Left lung (tissue), 10 donors: ENCODE data around the gene MED16. TPM values are rescaled to one million over a fixed set of nuclear protein-coding genes. Genes with fewer than 3 reads are reported as not detected.
"Not testable (repeated sequence)": the region's sequence is repeated elsewhere in the genome, so short reads cannot be mapped to it uniquely, and the experiment has no call there.

Source experiments
- ATAC-seq: fragments of 200-7000 bp; cut with Tn5 transposase; one replicate; pipeline ENCODE4 v1.9.1; 2020; ENCODE audit warnings: moderate library complexity
- DNase-seq, 4 donors: peaks; one replicate each; pipeline ENCODE4 v3.0.0-alpha.2; 2013 to 2020
- H3K27ac ChIP-seq, 2 donors: fragments of 200-600 bp; sonication (generic) in 1 of 2; one replicate each; pipeline versions ENCODE4 v1.5.0 to v1.8.0; 2020 to 2021
- H3K27me3 ChIP-seq, 2 donors: fragments of 200-600 bp; sonication (generic) in 1 of 2; one replicate each; pipeline versions ENCODE4 v1.5.0 to v1.8.0; 2020 to 2021
- H3K36me3 ChIP-seq, 2 donors: fragments of 200-600 bp; sonication (generic) in 1 of 2; one replicate each; pipeline versions ENCODE4 v1.5.0 to v1.8.0; 2020 to 2021
- H3K4me1 ChIP-seq, 2 donors: fragments of 200-600 bp; one replicate each; pipeline ENCODE4 v1.8.0; 2021
- H3K4me3 ChIP-seq, 2 donors: fragments of 200-600 bp; sonication (generic) in 1 of 2; one replicate each; pipeline versions ENCODE4 v1.5.0 to v1.8.0; 2020 to 2021; ENCODE audit warnings: mild to moderate bottlenecking in 1 of 2
- H3K9me3 ChIP-seq, 2 donors: fragments of 200-600 bp; sonication (generic) in 1 of 2; one replicate each; pipeline versions ENCODE4 v1.5.0 to v1.8.0; 2020 to 2021
- intact Hi-C, 2 donors: fragments of 100-400 bp; cut with DNase I; formaldehyde crosslinking; loops; one replicate each; pipeline versions ENCODE4 v1.11.2 to v1.14.2; 2022
- polyA plus RNA-seq, 6 donors: library from polyadenylated mRNA; unstranded; fragments of 120-200 nt; gene quantifications; one replicate each; pipeline ENCODE4 v1.2.1, GENCODE V29; 2013; ENCODE audit not compliant: insufficient read length in 6 of 6
- total RNA-seq, 2 donors: library from RNA; stranded (reverse); fragmentation: NEBNext Ultra II Directional; extraction: Animal tissue kit (Norgen Biotek cat#: 25700); gene quantifications; one replicate each; pipeline ENCODE4 v1.2.1, GENCODE V29; 2021
- TF ChIP-seq, protein P1 (sequence below), 2 donors: fragments of 200-600 bp; sonication (generic) in 1 of 2; IDR thresholded peaks; one replicate each; pipeline versions ENCODE4 v1.5.0 to v1.8.0; 2021; ENCODE audit warnings: antibody characterized with exemption in 2 of 2
- donor health status: DM: no; HTN: yes; CAD: no.
- donor health status: DM: no; HTN: no; CAD: no.

MED16 gene
- total and polyA plus RNA-seq, 8 donors: 42.4 to 61.7 (median 53.0) TPM

DNA sequence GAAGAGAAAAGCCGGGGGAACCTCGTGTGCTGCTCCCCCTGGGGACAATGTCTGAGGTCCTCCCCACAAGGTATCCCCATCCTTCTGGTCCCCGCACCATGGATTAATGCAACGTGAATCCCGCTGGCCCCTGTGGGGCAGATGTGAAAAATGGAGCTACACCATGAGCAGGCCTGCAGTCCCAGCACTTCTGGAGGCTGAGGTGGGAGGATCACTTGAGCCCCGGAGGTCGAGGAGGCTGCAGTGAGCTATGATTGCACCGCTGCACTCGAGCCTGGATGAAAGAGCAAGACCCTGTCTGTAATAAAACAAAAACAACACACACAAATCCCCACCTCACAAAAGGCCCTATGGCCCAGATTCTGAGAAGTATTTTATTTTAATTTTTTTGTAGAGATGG lies 34.7 kb downstream of the MED16 start:
- ATAC-seq: no peak

DNA sequence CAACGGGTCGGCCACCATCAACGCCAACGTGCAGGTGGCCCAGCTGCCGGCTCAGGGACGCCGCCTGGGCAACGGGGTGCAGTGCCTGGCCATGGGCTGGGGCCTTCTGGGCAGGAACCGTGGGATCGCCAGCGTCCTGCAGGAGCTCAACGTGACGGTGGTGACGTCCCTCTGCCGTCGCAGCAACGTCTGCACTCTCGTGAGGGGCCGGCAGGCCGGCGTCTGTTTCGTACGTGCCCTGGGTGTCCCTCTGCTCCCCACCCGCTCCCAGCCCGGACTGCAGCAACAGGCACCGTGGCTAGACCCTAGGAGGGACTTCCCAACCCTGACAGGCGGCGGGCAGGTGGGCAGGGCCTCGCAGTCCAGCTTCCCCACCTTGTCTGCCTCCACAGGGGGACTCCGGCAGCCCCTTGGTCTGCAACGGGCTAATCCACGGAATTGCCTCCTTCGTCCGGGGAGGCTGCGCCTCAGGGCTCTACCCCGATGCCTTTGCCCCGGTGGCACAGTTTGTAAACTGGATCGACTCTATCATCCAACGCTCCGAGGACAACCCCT lies 37.3 kb downstream of the MED16 start:
- ATAC-seq (no peak), DNase-seq (no peak)
- H3K4me1 ChIP-seq: peaks cover 3 to 46% of the 10 kb centered on the region in 2 donors
- H3K36me3 ChIP-seq: no peaks in the 10 kb centered on the region
- no peaks in the 10 kb centered on the region for H3K9me3 ChIP-seq
- peaks cover 9 to 61% of the 10 kb centered on the region in 2 donors for H3K27me3 ChIP-seq
- H3K4me3 ChIP-seq: no peak overlapping the region
- H3K27ac ChIP-seq: no peak overlapping the region
- intact Hi-C loops: loop anchor here in 1 of 2 donors (5.0 to 10.0 kb wide), 2 partner anchors 62 to 91 kb away; partner anchors contain the start of gene KISS1R
- TF ChIP-seq, protein P1, sequence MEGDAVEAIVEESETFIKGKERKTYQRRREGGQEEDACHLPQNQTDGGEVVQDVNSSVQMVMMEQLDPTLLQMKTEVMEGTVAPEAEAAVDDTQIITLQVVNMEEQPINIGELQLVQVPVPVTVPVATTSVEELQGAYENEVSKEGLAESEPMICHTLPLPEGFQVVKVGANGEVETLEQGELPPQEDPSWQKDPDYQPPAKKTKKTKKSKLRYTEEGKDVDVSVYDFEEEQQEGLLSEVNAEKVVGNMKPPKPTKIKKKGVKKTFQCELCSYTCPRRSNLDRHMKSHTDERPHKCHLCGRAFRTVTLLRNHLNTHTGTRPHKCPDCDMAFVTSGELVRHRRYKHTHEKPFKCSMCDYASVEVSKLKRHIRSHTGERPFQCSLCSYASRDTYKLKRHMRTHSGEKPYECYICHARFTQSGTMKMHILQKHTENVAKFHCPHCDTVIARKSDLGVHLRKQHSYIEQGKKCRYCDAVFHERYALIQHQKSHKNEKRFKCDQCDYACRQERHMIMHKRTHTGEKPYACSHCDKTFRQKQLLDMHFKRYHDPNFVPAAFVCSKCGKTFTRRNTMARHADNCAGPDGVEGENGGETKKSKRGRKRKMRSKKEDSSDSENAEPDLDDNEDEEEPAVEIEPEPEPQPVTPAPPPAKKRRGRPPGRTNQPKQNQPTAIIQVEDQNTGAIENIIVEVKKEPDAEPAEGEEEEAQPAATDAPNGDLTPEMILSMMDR (IDR thresholded peaks at IDR 0.05): no peak

More for the DNA sequence above, 34.7 kb downstream of the MED16 start:
- intact Hi-C loops: loop anchor here in 1 of 2 donors (5.0 to 10.0 kb wide), 2 partner anchors 59 to 93 kb away; partner anchors contain the start of gene KISS1R
- no peak for DNase-seq
- Histone ChIP-seq H3K4me3 (no peak overlapping the region), H3K9me3 (no peaks in the 10 kb centered on the region), H3K27me3 (peaks cover 1 to 45% of the 10 kb centered on the region in 2 donors), H3K27ac (no peak overlapping the region), H3K4me1 (peaks cover 0 to 40% of the 10 kb centered on the region in 2 donors), H3K36me3 (no peaks in the 10 kb centered on the region)
- TF ChIP-seq, protein P1 (IDR thresholded peaks at IDR 0.05): no peak

DNA sequence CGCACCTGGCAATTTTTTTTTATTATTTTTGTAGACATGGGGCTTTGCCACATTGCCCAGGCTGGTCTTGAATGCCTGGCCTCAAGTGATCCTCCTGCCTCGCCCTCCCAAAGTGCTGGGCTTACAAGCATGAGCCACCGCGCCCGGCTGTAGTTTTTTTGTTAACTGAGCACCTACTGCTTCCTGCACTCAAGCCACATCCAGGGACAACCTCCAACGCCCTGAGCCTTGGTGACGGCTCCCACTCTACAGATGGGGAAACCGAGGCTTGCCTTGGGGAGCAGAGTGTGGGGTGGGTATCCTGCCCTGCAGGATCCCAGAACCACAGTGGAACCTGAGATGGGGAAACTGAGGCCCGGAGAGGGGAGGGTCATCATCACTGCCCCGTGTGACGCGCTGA lies 37.8 kb downstream of the MED16 start:
- intact Hi-C loops: loop anchor here in 1 of 2 donors (5.0 to 10.0 kb wide), 2 partner anchors 62 to 90 kb away; partner anchors contain the start of gene KISS1R
- TF ChIP-seq, protein P1 (IDR thresholded peaks at IDR 0.05): no peak
- no peak overlapping the region for H3K27ac ChIP-seq
- H3K27me3 ChIP-seq: peaks cover 9 to 58% of the 10 kb centered on the region in 2 donors
- ATAC-seq (no peak), DNase-seq (no peak)
- no peaks in the 10 kb centered on the region for H3K9me3 ChIP-seq
- peaks cover 6 to 46% of the 10 kb centered on the region in 2 donors for H3K4me1 ChIP-seq
- no peaks in the 10 kb centered on the region for H3K36me3 ChIP-seq
- no peak overlapping the region for H3K4me3 ChIP-seq

DNA sequence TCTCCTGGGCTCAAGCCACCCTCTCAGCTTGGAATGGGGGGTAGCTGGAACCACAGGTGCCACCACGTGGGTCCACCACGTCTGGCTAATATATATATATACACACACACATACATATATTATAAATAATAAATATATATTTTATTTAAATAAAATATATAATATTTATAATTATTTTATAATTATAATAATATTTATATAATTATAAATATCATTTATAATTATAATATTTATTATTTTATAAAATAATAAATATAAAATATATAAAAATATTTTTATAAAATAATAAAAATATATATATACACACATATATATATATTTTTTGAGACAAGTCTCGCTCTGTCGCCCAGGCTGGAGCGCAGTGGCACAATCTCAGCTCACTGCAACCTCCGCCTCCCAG lies 38.4 kb downstream of the MED16 start:
- no peak overlapping the region for H3K4me3 ChIP-seq
- intact Hi-C loops: loop anchor here in 1 of 2 donors (10.0 kb wide), 1 partner anchor 90 kb away; no protein-coding TSS in a partner anchor
- peaks cover 6 to 40% of the 10 kb centered on the region in 2 donors for H3K4me1 ChIP-seq
- H3K27ac ChIP-seq: no peak overlapping the region
- peaks cover 9 to 52% of the 10 kb centered on the region in 2 donors for H3K27me3 ChIP-seq
- H3K9me3 ChIP-seq: no peaks in the 10 kb centered on the region
- DNase-seq (no peak), ATAC-seq (no peak)
- H3K36me3 ChIP-seq: no peaks in the 10 kb centered on the region
- TF ChIP-seq, protein P1 (IDR thresholded peaks at IDR 0.05): no peak

DNA sequence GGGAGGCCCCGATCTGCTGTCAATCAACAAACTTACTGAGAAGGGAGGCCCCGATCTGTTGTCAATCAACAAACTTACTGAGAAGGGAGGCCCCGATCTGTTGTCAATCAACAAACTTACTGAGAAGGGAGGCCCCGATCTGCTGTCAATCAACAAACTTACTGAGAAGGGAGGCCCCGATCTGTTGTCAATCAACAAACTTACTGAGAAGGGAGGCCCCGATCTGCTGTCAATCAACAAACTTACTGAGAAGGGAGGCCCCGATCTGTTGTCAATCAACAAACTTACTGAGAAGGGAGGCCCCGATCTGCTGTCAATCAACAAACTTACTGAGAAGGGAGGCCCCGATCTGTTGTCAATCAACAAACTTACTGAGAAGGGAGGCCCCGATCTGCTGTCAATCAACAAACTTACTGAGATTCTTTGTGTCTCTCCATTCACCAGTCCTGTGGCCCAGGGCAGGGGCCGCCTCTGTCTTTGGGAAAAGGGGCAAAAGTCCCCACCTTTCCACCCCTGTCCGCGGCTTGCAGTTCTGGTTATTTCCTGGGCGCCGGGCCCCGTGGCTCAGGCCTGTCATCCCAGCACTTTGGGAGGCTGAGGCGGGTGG lies 39.3 kb downstream of the MED16 start:
- intact Hi-C loops: loop anchor here in 1 of 2 donors (10.0 kb wide), 1 partner anchor 89 kb away; no protein-coding TSS in a partner anchor
- Histone ChIP-seq H3K4me1 (peaks cover 6 to 32% of the 10 kb centered on the region in 2 donors), H3K27me3 (peaks cover 9 to 45% of the 10 kb centered on the region in 2 donors)
- not testable (repeated sequence) for H3K36me3 ChIP-seq, H3K27ac ChIP-seq, DNase-seq, H3K4me3 ChIP-seq, ATAC-seq, H3K9me3 ChIP-seq
